Activated naive CD8-positive, alpha-beta T cell treated with anti-CD3 and anti-CD28 coated beads for 36 hours (primary cell): ENCODE results near the gene KRTAP10-10. TPM values are rescaled to one million over a fixed set of nuclear protein-coding genes. Genes with fewer than 3 reads are reported as not detected.
"Not testable (repeated sequence)": the region's sequence is repeated elsewhere in the genome, so short reads cannot be mapped to it uniquely, and the experiment has no call there.

Experiments
- DNase-seq: peaks from one replicate; pipeline ENCODE4 v3.0.0; 2021
- H3K27ac Mint-ChIP-seq: one replicate; pipeline ENCODE4 v1.8.0; 2022; ENCODE audit warnings: mild to moderate bottlenecking, moderate library complexity, mixed read lengths
- H3K27me3 Mint-ChIP-seq: one replicate; pipeline ENCODE4 v1.8.0; 2022; ENCODE audit warnings: mild to moderate bottlenecking, mixed read lengths
- H3K36me3 Mint-ChIP-seq: one replicate; pipeline ENCODE4 v1.8.0; 2021; ENCODE audit warnings: mild to moderate bottlenecking, mixed read lengths
- H3K4me1 Mint-ChIP-seq: one replicate; pipeline ENCODE4 v1.8.0; 2021; ENCODE audit warnings: mixed read lengths
- H3K4me3 Mint-ChIP-seq: one replicate; pipeline ENCODE4 v1.8.0; 2022; ENCODE audit warnings: mild to moderate bottlenecking, moderate library complexity, mixed read lengths
- H3K9me3 Mint-ChIP-seq: one replicate; pipeline ENCODE4 v1.8.0; 2022; ENCODE audit warnings: mixed read lengths
- total RNA-seq, 2 experiments: library from RNA; stranded (reverse); gene quantifications; one replicate each; pipeline ENCODE4 v1.2.3, GENCODE V29; 2021

Gene KRTAP10-10
- not detected for total RNA-seq

DNA sequence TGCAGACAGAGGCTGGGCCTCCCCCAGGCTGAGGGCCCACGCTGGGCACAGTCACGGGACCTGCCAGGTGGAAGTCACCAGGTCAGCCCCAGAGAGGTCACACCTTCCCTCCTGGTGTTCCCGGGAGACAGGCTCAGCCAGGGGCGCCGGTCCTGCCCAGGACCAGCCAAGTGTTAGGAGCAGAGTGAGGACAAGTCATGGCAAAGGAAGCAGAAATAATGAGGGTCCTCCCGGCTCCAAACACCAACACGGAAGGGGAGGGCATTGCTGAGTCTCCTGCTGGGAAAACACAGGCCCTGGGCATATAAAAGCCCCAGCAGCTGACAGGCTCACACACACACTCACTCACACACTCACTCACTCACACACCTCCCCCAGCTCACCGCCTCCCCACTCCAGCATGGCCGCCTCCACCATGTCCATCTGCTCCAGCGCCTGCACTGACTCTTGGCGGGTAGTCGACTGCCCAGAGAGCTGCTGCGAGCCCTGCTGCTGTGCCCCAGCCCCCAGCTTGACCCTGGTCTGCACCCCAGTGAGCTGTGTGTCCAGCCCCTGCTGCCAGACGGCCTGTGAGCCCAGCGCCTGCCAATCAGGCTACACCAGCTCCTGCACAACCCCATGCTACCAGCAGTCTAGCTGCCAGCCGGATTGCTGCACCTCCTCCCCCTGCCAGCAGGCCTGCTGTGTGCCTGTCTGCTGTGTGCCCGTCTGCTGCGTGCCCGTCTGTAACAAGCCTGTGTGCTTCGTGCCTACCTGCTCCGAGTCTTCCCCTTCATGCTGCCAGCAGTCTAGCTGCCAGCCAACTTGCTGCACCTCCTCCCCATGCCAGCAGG is at the start of gene KRTAP10-10:
Gene KRTAP10-10, plus strand, starts transcription at position 339 of the 833 bp plus-strand sequence. Its CDS starts 62 bp downstream, at position 401.
- no peak for DNase-seq
- Mint-ChIP-seq H3K4me3 (no peak within 1 kb of the TSS), H3K27me3 (no peaks in the 10 kb centered on the region), H3K27ac (no peak within 1 kb of the TSS), H3K36me3 (peaks cover 4% of the 10 kb centered on the region), H3K9me3 (peaks cover 16% of the 10 kb centered on the region), H3K4me1 (no peaks in the 10 kb centered on the region)

- no peak for DNase-seq
- H3K4me3 Mint-ChIP-seq = no peak overlapping the region
- peaks cover 4% of the 10 kb centered on the region for H3K27me3 Mint-ChIP-seq
- no peaks in the 10 kb centered on the region for H3K9me3 Mint-ChIP-seq
- no peak overlapping the region for H3K27ac Mint-ChIP-seq
- H3K36me3 Mint-ChIP-seq = no peaks in the 10 kb centered on the region
- H3K4me1 Mint-ChIP-seq = no peaks in the 10 kb centered on the region
These were observed 48.1 kb upstream of the KRTAP10-10 start for GRCh38 chr21:44589094-44589493.

DNA sequence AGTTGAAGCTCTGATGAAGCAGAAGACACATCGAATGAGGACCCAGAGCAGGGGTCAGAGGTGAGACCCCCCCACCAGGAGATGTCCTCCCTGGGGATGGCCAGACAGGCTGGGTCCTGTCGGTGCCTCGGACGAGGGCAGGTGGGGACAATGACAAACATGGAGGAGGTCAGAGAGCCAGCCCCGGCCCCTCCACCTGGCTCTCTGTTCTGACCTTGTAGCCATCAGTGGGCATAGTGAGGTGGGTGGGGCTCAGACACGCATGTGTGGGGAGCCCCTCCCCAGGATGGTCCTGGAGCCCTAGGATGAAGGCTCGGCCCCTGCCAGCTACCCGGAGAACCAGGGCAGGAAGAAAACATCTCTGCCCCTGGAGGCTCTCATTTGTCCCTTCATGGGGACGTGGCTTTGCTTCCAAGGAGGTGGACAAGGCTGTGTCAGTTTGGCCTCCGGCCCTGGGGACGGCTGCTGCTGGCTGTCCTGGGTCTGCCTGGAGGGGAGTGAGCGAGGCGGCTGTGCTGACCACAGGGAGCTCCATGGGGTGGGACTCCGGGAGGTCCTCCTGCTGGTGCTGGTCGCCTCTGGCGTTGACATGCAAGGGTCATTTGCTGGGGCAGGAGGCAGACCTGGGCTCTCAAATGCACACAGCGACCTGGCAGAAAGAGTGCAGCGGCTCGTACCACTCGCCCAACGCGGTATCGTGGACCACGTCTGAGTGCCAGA is 47.4 kb upstream of the KRTAP10-10 start:
- Mint-ChIP-seq H3K4me1 (no peaks in the 10 kb centered on the region), H3K9me3 (no peaks in the 10 kb centered on the region), H3K27me3 (peaks cover 4% of the 10 kb centered on the region), H3K36me3 (no peaks in the 10 kb centered on the region), H3K4me3 (no peak overlapping the region), H3K27ac (no peak overlapping the region)
- DNase-seq = no peak

- DNase-seq = no peak
- H3K36me3 Mint-ChIP-seq = no peaks in the 10 kb centered on the region
- no peaks in the 10 kb centered on the region for H3K9me3 Mint-ChIP-seq
- H3K4me1 Mint-ChIP-seq = no peaks in the 10 kb centered on the region
- H3K27ac Mint-ChIP-seq = no peak overlapping the region
- H3K4me3 Mint-ChIP-seq = no peak overlapping the region
- H3K27me3 Mint-ChIP-seq = peaks cover 4% of the 10 kb centered on the region
These were observed 46.8 kb upstream of the KRTAP10-10 start for GRCh38 chr21:44590311-44590721.

DNA sequence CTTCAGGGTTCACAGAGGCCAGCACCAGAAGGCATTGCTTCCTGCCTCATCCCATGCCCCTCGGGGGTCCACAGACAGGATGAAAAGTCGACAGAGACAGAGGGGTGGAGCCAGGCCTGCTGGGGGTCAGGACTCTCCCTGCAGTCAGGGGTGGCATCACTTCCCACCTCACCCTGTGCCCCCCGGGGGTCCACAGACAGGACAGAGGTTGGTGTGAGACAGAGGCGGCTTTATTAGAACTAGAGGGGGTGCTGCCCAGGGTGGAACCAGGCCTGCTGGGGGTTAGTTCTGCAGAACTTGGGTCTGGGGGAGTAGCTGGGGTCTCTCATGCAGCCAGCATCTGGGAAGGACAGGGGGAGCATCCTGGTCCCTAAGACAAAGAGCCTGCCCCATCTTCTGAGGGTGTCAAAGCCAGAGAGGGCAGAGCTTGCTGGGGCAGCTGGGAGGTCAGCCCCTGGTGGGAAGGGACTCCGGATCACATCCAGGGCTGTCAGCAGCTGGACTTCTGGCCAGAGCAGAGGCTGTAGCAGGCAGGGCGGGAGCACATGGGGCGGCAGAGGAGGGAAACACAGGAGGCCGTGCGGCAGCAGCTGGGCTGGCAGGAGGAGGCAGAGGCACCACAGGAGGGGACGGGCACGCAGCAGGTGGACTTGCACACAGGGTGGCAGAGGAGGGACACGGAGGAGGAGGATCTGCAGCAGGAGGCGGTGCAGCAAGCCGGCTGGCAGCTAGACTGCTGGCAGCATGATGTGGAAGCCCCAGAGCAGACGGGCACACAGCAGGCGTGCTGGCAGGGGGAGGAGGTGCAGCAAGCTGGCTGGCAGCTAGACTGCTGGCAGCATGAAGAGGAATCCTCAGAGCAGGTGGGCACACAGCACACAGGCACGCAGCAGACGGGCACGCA is 46.0 kb upstream of the KRTAP10-10 start:
- H3K36me3 Mint-ChIP-seq, H3K27ac Mint-ChIP-seq, DNase-seq, H3K27me3 Mint-ChIP-seq, H3K4me1 Mint-ChIP-seq, H3K4me3 Mint-ChIP-seq, H3K9me3 Mint-ChIP-seq: not testable (repeated sequence)

DNA sequence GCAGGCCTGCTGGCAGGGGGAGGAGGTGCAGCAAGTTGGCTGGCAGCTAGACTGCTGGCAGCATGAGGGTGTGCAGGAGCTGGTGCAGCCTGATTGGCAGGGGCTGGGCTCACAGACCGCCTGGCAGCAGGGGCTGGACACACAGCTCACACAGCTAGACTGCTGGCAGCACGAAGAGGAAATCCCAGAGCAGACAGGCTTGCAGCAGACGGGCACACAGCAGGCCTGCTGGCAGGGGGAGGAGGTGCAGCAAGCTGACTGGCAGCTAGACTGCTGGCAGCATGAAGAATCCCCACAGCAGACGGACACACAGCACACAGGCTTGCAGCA is 45.4 kb upstream of the KRTAP10-10 start:
- not testable (repeated sequence) for DNase-seq, H3K9me3 Mint-ChIP-seq, H3K27me3 Mint-ChIP-seq, H3K4me3 Mint-ChIP-seq, H3K36me3 Mint-ChIP-seq, H3K27ac Mint-ChIP-seq, H3K4me1 Mint-ChIP-seq

GRCh38 chr21:44592446-44593311 is 44.5 kb upstream of the KRTAP10-10 start, which contains the start of gene KRTAP10-6:
TSS of gene KRTAP10-6 (minus strand) at chr21:44592505. CDS start at chr21:44592484, 21 bp downstream.
- DNase-seq = no peak
- no peaks in the 10 kb centered on the region for H3K36me3 Mint-ChIP-seq
- no peaks in the 10 kb centered on the region for H3K9me3 Mint-ChIP-seq
- H3K27ac Mint-ChIP-seq = no peak within 1 kb of the TSS
- H3K27me3 Mint-ChIP-seq = no peaks in the 10 kb centered on the region
- no peaks in the 10 kb centered on the region for H3K4me1 Mint-ChIP-seq
- H3K4me3 Mint-ChIP-seq = no peak within 1 kb of the TSS

GRCh38 chr21:44593598-44594405 is 43.4 kb upstream of the KRTAP10-10 start:
- peaks cover 2% of the 10 kb centered on the region for H3K9me3 Mint-ChIP-seq
- H3K27ac Mint-ChIP-seq = no peak overlapping the region
- no peaks in the 10 kb centered on the region for H3K27me3 Mint-ChIP-seq
- no peaks in the 10 kb centered on the region for H3K4me1 Mint-ChIP-seq
- H3K4me3 Mint-ChIP-seq = no peak overlapping the region
- DNase-seq = no peak
- no peaks in the 10 kb centered on the region for H3K36me3 Mint-ChIP-seq

- H3K4me3 Mint-ChIP-seq = no peak overlapping the region
- no peaks in the 10 kb centered on the region for H3K27me3 Mint-ChIP-seq
- no peak overlapping the region for H3K27ac Mint-ChIP-seq
- H3K36me3 Mint-ChIP-seq = no peaks in the 10 kb centered on the region
- H3K9me3 Mint-ChIP-seq = peaks cover 3% of the 10 kb centered on the region
- DNase-seq = no peak
- no peaks in the 10 kb centered on the region for H3K4me1 Mint-ChIP-seq
These were observed 42.7 kb upstream of the KRTAP10-10 start for GRCh38 chr21:44594406-44594916.

- no peaks in the 10 kb centered on the region for H3K36me3 Mint-ChIP-seq
- DNase-seq = no peak
- H3K4me1 Mint-ChIP-seq = no peaks in the 10 kb centered on the region
- no peaks in the 10 kb centered on the region for H3K27me3 Mint-ChIP-seq
- peaks cover 3% of the 10 kb centered on the region for H3K9me3 Mint-ChIP-seq
- H3K4me3 Mint-ChIP-seq = no peak overlapping the region
- H3K27ac Mint-ChIP-seq = no peak overlapping the region
These were observed 41.6 kb upstream of the KRTAP10-10 start for GRCh38 chr21:44595524-44595923.

DNA sequence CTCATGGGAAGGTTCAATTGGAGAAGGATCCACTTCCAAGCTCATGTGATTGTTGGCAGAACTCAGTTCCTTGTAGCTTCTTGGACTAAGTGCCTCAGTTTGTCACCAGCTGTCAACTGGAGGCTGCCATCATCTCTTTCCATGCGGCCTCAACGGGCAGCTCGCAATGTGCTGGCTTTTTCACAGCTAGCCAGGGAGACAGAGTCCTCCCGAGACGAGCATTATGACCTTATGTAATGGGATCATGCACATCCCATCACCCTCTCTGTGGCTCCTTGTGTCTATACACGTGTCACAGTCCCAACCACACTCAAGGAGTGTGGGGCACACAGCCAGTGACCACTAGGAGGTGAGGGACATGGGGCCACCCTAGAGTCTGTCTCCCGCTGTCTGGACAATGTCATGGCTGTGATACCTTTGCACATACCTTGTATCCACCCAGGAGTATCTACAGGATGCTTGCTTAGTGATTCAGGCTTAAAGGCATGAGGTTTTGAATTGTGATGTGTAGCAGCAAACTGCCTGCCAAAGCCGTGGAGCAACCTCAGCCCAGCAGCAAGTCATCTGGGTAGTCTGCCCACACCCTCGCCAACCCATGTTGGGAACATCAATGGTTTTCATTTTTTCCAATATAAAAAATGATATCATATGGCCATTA is 41.0 kb upstream of the KRTAP10-10 start:
- H3K27ac Mint-ChIP-seq = no peak overlapping the region
- H3K27me3 Mint-ChIP-seq = no peaks in the 10 kb centered on the region
- no peaks in the 10 kb centered on the region for H3K4me1 Mint-ChIP-seq
- H3K4me3 Mint-ChIP-seq = no peak overlapping the region
- H3K36me3 Mint-ChIP-seq = no peaks in the 10 kb centered on the region
- H3K9me3 Mint-ChIP-seq = peaks cover 3% of the 10 kb centered on the region
- DNase-seq = no peak

GRCh38 chr21:44598061-44598460 is 39.1 kb upstream of the KRTAP10-10 start:
- no peak for DNase-seq
- H3K4me3 Mint-ChIP-seq = no peak overlapping the region
- peaks cover 3% of the 10 kb centered on the region for H3K9me3 Mint-ChIP-seq
- no peak overlapping the region for H3K27ac Mint-ChIP-seq
- no peaks in the 10 kb centered on the region for H3K27me3 Mint-ChIP-seq
- no peaks in the 10 kb centered on the region for H3K4me1 Mint-ChIP-seq
- H3K36me3 Mint-ChIP-seq = no peaks in the 10 kb centered on the region
